CD14-positive monocyte (primary cell): Measurements from ENCODE around the gene EIF2S3B. TPM values are rescaled to one million over a fixed set of nuclear protein-coding genes. Genes with fewer than 3 reads are reported as not detected.

Source experiments
- DNase-seq, 3 donors: peaks; one replicate each; pipeline ENCODE4 v3.0.0-alpha.2; 2011 to 2022
- H2AFZ ChIP-seq: 2 replicates; pipeline ENCODE4 v1.6.0; 2012; ENCODE audit warnings: mild to moderate bottlenecking, low read depth, low read length, inconsistent platforms; ENCODE audit not compliant: insufficient read depth, poor library complexity, severe bottlenecking
- H3K27ac ChIP-seq, 2 donors: 1 replicate in 1 of 2; 2 replicates in 1 of 2; pipeline ENCODE4 v1.5.1; 2012 to 2013; ENCODE audit warnings: low read length in 2 of 2, control low read depth in 1 of 2, inconsistent platforms in 1 of 2, low read depth in 1 of 2, mild to moderate bottlenecking in 1 of 2
- H3K27me3 ChIP-seq, 2 donors: one replicate each; pipeline versions ENCODE4 v1.6.0 to v1.6.1; 2011 to 2013; ENCODE audit warnings: low read length in 2 of 2; ENCODE audit not compliant: control insufficient read depth in 2 of 2, insufficient read depth in 2 of 2
- H3K36me3 ChIP-seq, 2 donors: replicated peaks in 1 of 2; 1 replicate in 1 of 2; 2 replicates in 1 of 2; pipeline versions ENCODE4 v1.5.1 to v1.6.1; 2012 to 2013; ENCODE audit warnings: low read length in 2 of 2, control low read depth in 1 of 2, inconsistent platforms in 1 of 2, mild to moderate bottlenecking in 1 of 2; ENCODE audit not compliant: insufficient read depth in 2 of 2, control insufficient read depth in 1 of 2
- H3K4me1 ChIP-seq, 2 donors: 1 replicate in 1 of 2; 2 replicates in 1 of 2; pipeline versions ENCODE4 v1.5.1 to v1.6.1; 2012 to 2013; ENCODE audit warnings: low read length in 2 of 2, control low read depth in 1 of 2, inconsistent platforms in 1 of 2, mild to moderate bottlenecking in 1 of 2, moderate library complexity in 1 of 2; ENCODE audit not compliant: insufficient read depth in 2 of 2, control insufficient read depth in 1 of 2
- H3K4me2 ChIP-seq: replicated peaks from 2 replicates; pipeline ENCODE3; 2012; ENCODE audit warnings: low read length, moderate library complexity, mild to moderate bottlenecking; ENCODE audit not compliant: poor library complexity, severe bottlenecking; ENCODE audit errors: extremely low read depth
- H3K4me3 ChIP-seq, 3 experiments: fragments of 200-600 bp in 1 of 3; sonication (generic) in 1 of 3; replicated peaks in 1 of 3; 1 replicate in 2 of 3; 2 replicates in 1 of 3; pipeline ENCODE4 v1.5.1; 2011 to 2013; ENCODE audit warnings: low read length in 3 of 3, mild to moderate bottlenecking in 3 of 3, control low read depth in 2 of 3, low read depth in 2 of 3, inconsistent platforms in 1 of 3, moderate library complexity in 1 of 3
- H3K79me2 ChIP-seq: 2 replicates; pipeline ENCODE4 v1.6.0; 2012; ENCODE audit warnings: mild to moderate bottlenecking, control low read depth, inconsistent platforms, low read length, moderate library complexity; ENCODE audit not compliant: insufficient read depth
- H3K9ac ChIP-seq: 2 replicates; pipeline ENCODE4 v1.6.0; 2017; ENCODE audit warnings: low read length, mild to moderate bottlenecking; ENCODE audit not compliant: insufficient read depth, poor library complexity, severe bottlenecking
- H3K9me3 ChIP-seq, 2 donors: replicated peaks in 1 of 2; 1 replicate in 1 of 2; 2 replicates in 1 of 2; pipeline versions ENCODE4 v1.5.1 to v1.6.1; 2012 to 2013; ENCODE audit warnings: low read length in 2 of 2, control low read depth in 1 of 2; ENCODE audit not compliant: control insufficient read depth in 1 of 2, insufficient read depth in 1 of 2
- H4K20me1 ChIP-seq: 2 replicates; pipeline ENCODE4 v1.6.0; 2012; ENCODE audit warnings: mild to moderate bottlenecking, low read length, control low read depth, moderate library complexity; ENCODE audit not compliant: insufficient read depth
- H3K27ac Mint-ChIP-seq, 7 donors: one replicate each; pipeline ENCODE4 v1.8.0; 2020; ENCODE audit warnings: mild to moderate bottlenecking in 7 of 7, mixed read lengths in 7 of 7, moderate library complexity in 6 of 7, inconsistent platforms in 2 of 7
- H3K27me3 Mint-ChIP-seq, 3 donors: one replicate each; pipeline ENCODE4 v1.8.0; 2021 to 2022; ENCODE audit warnings: low read depth in 3 of 3, mild to moderate bottlenecking in 3 of 3, mixed read lengths in 3 of 3, moderate library complexity in 3 of 3, inconsistent platforms in 1 of 3
- H3K36me3 Mint-ChIP-seq, 2 donors: one replicate each; pipeline ENCODE4 v1.8.0; 2020; ENCODE audit warnings: mixed read lengths in 2 of 2, inconsistent platforms in 1 of 2, mild to moderate bottlenecking in 1 of 2
- H3K4me1 Mint-ChIP-seq: one replicate; pipeline ENCODE4 v1.8.0; 2020; ENCODE audit warnings: mild to moderate bottlenecking, mixed read lengths
- H3K4me3 Mint-ChIP-seq, 2 donors: one replicate each; pipeline ENCODE4 v1.8.0; 2020; ENCODE audit warnings: mild to moderate bottlenecking in 2 of 2, mixed read lengths in 2 of 2, moderate library complexity in 1 of 2
- H3K9me3 Mint-ChIP-seq, 7 donors: one replicate each; pipeline ENCODE4 v1.8.0; 2020 to 2022; ENCODE audit warnings: mixed read lengths in 7 of 7, mild to moderate bottlenecking in 6 of 7, moderate library complexity in 6 of 7, inconsistent platforms in 2 of 7
- WGBS: methylation state at CpG from one replicate; pipeline ENCODE4 v1.1.5; 2013; ENCODE audit warnings: missing lambda C conversion rate; ENCODE audit not compliant: insufficient coverage; 5-methylcytosine and 5-hydroxymethylcytosine counted together
- intact Hi-C, 2 donors: fragments of 100-400 bp; cut with micrococcal nuclease; formaldehyde crosslinking; loops; one replicate each; pipeline versions ENCODE4 v1.15.0 to v1.15.1; 2023
- polyA minus RNA-seq: library from RNA; depleted of rRNA, polyadenylated mRNA; stranded (reverse); fragments of >200 nt; gene quantifications from 2 replicates; pipeline ENCODE4 v1.2.3, GENCODE V29; 2012
- polyA plus RNA-seq, 3 donors: library from polyadenylated mRNA; depleted of rRNA in 1 of 3; unstranded in 2 of 3; stranded (reverse) in 1 of 3; fragments of 300-500 nt in 2 of 3; fragments of >200 nt in 1 of 3; fragmentation: Illumina TruSeq in 2 of 3; gene quantifications; 1 replicate in 2 of 3; 2 replicates in 1 of 3; pipeline ENCODE4 v1.2.3, GENCODE V29; 2012 to 2021
- total RNA-seq, 12 experiments: library from RNA in 1 of 12; stranded (reverse) in 1 of 12; fragments of 120-200 nt in 1 of 12; gene quantifications; one replicate each; pipeline ENCODE4 v1.2.4 and lab custom pipeline; 2013 to 2026; ENCODE audit warnings: mixed read lengths in 6 of 12, inconsistent platforms in 1 of 12
- TF ChIP-seq, protein P1 (sequence below): fragments of 200-600 bp; IDR thresholded peaks from one replicate; pipeline ENCODE4 v1.8.0; 2022; ENCODE audit warnings: antibody characterized with exemption, mild to moderate bottlenecking

Gene EIF2S3B
- 1.6 TPM for total RNA-seq (2013)
- 1 to 10 TPM in 1 of 3 donors, under 1 TPM in 2; 0.30 to 2.5 (median 0.37) TPM for polyA plus RNA-seq
- polyA minus RNA-seq, result 2.8 and 4.5 TPM in 2 replicates
- 0.67 to 8.4 (median 3.4) reads per million in 11 experiments for total RNA-seq (lab: John Stamatoyannopoulos, UW)

DNA sequence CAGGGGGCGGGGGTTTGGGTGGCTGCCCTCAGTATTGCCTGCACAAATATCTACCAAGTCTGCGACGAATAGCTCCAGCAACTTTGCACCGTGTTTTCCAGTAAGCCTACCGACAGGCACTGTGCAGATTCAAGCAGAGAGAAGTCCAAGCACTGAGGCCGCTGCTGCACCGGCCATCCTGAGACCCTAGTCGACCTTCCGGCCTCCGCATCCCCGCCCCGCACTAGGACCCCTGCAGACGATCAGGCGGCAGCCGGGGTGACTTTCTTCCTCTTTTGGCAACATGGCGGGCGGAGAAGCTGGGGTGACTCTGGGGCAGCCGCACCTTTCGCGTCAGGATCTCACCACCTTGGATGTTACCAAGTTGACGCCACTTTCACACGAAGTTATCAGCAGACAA, at the start of gene EIF2S3B:
Gene EIF2S3B (plus strand): TSS at position 271 of the 400 bp plus-strand sequence. CDS start 13 bp downstream, at position 284.
- peaks cover 0 to 9% (median 4%) of the 10 kb centered on the region in 7 donors for H3K9me3 Mint-ChIP-seq

DNA sequence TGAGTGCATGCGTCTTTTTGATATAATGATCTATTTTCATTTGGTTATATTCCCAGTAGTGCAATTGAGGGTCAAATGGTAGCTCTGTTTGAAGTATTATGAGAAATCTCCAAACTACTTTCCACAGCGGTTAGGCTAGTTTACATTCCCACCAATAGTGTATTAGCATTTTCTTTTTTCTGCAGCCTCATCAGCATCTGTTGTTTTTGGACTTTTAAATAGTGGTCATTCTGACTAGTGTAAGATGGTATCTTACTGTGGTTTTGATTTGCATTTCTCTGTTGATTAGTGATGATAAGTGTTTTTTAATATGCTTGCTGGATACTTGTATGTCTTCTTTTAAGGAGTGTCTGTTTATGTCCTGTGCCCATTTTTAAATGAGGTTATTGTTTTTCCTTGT, 48.8 kb upstream of the EIF2S3B start:
- Mint-ChIP-seq H3K4me3 (no peak overlapping the region), H3K4me1 (no peaks in the 10 kb centered on the region), H3K9me3 (peaks cover 15 to 40% (median 30%) of the 10 kb centered on the region in 7 donors), H3K27me3 (peaks cover 0 to 3% (median 0%) of the 10 kb centered on the region in 3 donors), H3K36me3 (no peaks in the 10 kb centered on the region), H3K27ac (no peak overlapping the region)
- H3K4me1 ChIP-seq, result no peaks in the 10 kb centered on the region
- no peak overlapping the region for H3K27ac ChIP-seq
- peaks cover 17% of the 10 kb centered on the region in 2 donors for H3K9me3 ChIP-seq
- no peaks in the 10 kb centered on the region for H4K20me1 ChIP-seq
- intact Hi-C loops, result no loop called here
- DNase-seq, result no peak
- TF ChIP-seq, protein P1, sequence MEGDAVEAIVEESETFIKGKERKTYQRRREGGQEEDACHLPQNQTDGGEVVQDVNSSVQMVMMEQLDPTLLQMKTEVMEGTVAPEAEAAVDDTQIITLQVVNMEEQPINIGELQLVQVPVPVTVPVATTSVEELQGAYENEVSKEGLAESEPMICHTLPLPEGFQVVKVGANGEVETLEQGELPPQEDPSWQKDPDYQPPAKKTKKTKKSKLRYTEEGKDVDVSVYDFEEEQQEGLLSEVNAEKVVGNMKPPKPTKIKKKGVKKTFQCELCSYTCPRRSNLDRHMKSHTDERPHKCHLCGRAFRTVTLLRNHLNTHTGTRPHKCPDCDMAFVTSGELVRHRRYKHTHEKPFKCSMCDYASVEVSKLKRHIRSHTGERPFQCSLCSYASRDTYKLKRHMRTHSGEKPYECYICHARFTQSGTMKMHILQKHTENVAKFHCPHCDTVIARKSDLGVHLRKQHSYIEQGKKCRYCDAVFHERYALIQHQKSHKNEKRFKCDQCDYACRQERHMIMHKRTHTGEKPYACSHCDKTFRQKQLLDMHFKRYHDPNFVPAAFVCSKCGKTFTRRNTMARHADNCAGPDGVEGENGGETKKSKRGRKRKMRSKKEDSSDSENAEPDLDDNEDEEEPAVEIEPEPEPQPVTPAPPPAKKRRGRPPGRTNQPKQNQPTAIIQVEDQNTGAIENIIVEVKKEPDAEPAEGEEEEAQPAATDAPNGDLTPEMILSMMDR, result no peak
- no CpG with 5 or more reads among the region's 2 CpGs for WGBS
- no peak overlapping the region for H3K9ac ChIP-seq
- no peak overlapping the region for H3K4me2 ChIP-seq
- no peaks in the 10 kb centered on the region for H3K27me3 ChIP-seq
- no peak overlapping the region for H3K4me3 ChIP-seq
- no peaks in the 10 kb centered on the region for H3K36me3 ChIP-seq
- no peaks in the 10 kb centered on the region for H3K79me2 ChIP-seq
- no peak overlapping the region for H2AFZ ChIP-seq

More for the DNA sequence above, at the start of gene EIF2S3B:
- intact Hi-C loops, result no loop called here
- Histone ChIP-seq H3K79me2 (no peaks in the 10 kb centered on the region), H3K4me1 (no peaks in the 10 kb centered on the region), H3K9ac (no peak within 1 kb of the TSS), H3K9me3 (peaks cover 0 to 6% of the 10 kb centered on the region in 2 donors), H3K27me3 (no peaks in the 10 kb centered on the region), H3K4me2 (no peak within 1 kb of the TSS), H4K20me1 (no peaks in the 10 kb centered on the region), H2AFZ (no peak within 1 kb of the TSS), H3K4me3 (no peak within 1 kb of the TSS), H3K36me3 (no peaks in the 10 kb centered on the region), H3K27ac (no peak within 1 kb of the TSS)
- H3K27ac Mint-ChIP-seq, result no peak within 1 kb of the TSS
- peaks cover 0 to 2% (median 0%) of the 10 kb centered on the region in 3 donors for H3K27me3 Mint-ChIP-seq
- TF ChIP-seq, protein P1, result no peak
- no peak within 1 kb of the TSS for H3K4me3 Mint-ChIP-seq
- 95% methylated on average over 17 of the region's 22 CpGs for WGBS
- no peaks in the 10 kb centered on the region for H3K36me3 Mint-ChIP-seq
- no peaks in the 10 kb centered on the region for H3K4me1 Mint-ChIP-seq
- DNase-seq, result no peak
